ENCODE results near the gene KLF11. TPM values are rescaled to one million over a fixed set of nuclear protein-coding genes. Genes with fewer than 3 reads are reported as not detected.

The KLF11 gene
- total RNA-seq, 1 experiment from 2014 or later, result 21.0 TPM

DNA sequence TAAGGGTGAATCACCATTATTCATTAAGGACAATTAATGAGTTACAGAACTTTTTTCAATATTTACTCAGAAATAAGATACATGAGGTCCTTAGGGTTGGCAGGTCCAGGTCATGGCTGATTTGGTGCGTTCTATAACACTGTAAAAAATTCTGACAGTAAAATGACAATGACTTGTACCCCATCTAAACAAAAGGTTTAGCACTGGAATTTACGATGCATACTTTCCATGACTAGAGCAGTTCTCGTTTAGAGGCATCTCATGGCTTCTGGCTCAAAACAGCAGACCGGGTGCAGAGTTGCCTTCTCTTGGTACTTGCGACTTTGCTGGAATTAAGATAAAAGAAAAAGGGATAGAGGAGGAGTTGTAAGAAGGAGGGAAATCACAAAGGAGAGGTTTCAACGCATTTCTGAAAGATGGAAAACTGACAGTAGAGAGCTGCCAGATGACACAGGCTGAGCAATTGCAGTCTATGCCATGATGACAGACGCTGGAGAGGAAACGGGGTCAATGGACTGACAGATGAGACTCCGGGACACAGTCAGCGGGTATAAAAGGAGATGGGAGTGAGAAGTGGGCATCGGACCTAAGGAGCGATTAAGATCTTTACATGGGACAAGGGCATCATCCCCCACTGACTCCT is 41.0 kb downstream of the KLF11 start:
- POLR2A ChIA-PET, result no interaction called here

DNA sequence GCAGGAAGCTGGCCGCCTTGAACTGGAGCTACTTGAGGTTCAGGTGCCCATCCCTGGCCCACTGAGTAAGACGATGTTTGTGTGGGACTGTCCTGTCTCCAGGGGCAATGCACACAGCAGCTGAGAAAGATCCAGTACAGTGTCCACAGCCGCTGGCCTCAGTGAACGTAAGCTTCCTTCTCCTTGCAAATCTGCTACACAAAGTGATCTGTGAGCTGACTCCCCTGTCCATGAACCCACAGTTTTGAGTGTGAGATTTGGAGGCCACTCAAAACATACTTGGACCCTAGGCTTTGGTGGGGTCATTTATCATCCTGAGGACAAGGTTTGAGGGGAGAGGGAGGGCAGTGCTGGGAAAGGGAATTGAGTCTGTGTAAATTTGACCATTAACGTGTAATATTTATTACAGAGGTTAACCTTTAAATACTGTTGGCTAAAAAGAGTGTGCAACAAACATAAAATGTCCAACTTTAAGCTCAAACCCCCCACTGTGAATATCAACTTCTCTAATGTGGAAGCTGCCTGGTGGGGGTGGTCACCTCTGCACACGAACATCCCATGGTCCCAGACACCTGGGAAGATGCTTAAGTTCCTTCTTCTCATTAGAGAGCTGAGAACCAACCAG is 41.8 kb downstream of the KLF11 start:
- H3K27me3 Mint-ChIP-seq (ENCODE audit: insufficient read depth, unreplicated experiment), result peaks cover 7% of the 10 kb centered on the region
- Histone ChIP-seq H3K9me3 (no peaks in the 10 kb centered on the region), H3K27me3 (replicated peaks; ENCODE audit: control insufficient read depth, insufficient read depth, low read length) (no peaks in the 10 kb centered on the region), H3K4me3 (ENCODE audit: low read depth, low read length) (no peak overlapping the region), H3K4me1 (peaks cover 8% of the 10 kb centered on the region; the same call in 1 of the 2 replicates), H3K36me3 (ENCODE audit: control insufficient read depth, insufficient read depth, low read length) (no peaks in the 10 kb centered on the region)
- intact Hi-C loops (cut with micrococcal nuclease; ENCODE audit: unreplicated experiment), result no loop called here
- H3K9me3 Mint-ChIP-seq (ENCODE audit: unreplicated experiment), result no peaks in the 10 kb centered on the region
- DNase-seq, result no peak
- H3K4me3 Mint-ChIP-seq (ENCODE audit: unreplicated experiment), result no peak overlapping the region
- no TSS peak for BruUV-seq (replicated peaks)
- peaks cover 7% of the 10 kb centered on the region for H3K4me1 Mint-ChIP-seq (ENCODE audit: low read depth, unreplicated experiment)
- no peaks in the 10 kb centered on the region for H3K36me3 Mint-ChIP-seq (ENCODE audit: insufficient read depth, unreplicated experiment)
- TF ChIP-seq, protein P1, sequence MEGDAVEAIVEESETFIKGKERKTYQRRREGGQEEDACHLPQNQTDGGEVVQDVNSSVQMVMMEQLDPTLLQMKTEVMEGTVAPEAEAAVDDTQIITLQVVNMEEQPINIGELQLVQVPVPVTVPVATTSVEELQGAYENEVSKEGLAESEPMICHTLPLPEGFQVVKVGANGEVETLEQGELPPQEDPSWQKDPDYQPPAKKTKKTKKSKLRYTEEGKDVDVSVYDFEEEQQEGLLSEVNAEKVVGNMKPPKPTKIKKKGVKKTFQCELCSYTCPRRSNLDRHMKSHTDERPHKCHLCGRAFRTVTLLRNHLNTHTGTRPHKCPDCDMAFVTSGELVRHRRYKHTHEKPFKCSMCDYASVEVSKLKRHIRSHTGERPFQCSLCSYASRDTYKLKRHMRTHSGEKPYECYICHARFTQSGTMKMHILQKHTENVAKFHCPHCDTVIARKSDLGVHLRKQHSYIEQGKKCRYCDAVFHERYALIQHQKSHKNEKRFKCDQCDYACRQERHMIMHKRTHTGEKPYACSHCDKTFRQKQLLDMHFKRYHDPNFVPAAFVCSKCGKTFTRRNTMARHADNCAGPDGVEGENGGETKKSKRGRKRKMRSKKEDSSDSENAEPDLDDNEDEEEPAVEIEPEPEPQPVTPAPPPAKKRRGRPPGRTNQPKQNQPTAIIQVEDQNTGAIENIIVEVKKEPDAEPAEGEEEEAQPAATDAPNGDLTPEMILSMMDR (IDR thresholded peaks at IDR 0.05; ENCODE audit: insufficient read depth in 1 of 2, low read depth in 1 of 2, low read length in 1 of 2, severe bottlenecking in 1 of 2, unreplicated experiment in 1 of 2), result no peak
- no peak overlapping the region for H3K27ac Mint-ChIP-seq (ENCODE audit: unreplicated experiment)
- ChIA-PET POLR2A (interaction anchor here (0.6 to 0.8 kb wide), 2 partner anchors 242 to 363 kb away, joined by 3 to 8 read pairs; partner anchors contain the start of genes ODC1 and TAF1B), CTCF (interaction anchor here (1.5 to 2.0 kb wide), 2 partner anchors 12 to 13 kb away, joined by 9 to 10 read pairs; no protein-coding TSS in a partner anchor)

More for the DNA sequence above, 41.0 kb downstream of the KLF11 start:
- no peak for DNase-seq
- no peaks in the 10 kb centered on the region for H3K36me3 ChIP-seq (ENCODE audit: control insufficient read depth, insufficient read depth, low read length)
- H3K9me3 ChIP-seq, result no peaks in the 10 kb centered on the region
- H3K4me3 ChIP-seq (ENCODE audit: low read depth, low read length), result no peak overlapping the region
- Mint-ChIP-seq H3K27me3 (ENCODE audit: insufficient read depth, unreplicated experiment) (peaks cover 7% of the 10 kb centered on the region), H3K4me3 (ENCODE audit: unreplicated experiment) (no peak overlapping the region), H3K9me3 (ENCODE audit: unreplicated experiment) (no peaks in the 10 kb centered on the region), H3K27ac (ENCODE audit: unreplicated experiment) (no peak overlapping the region), H3K4me1 (ENCODE audit: low read depth, unreplicated experiment) (peaks cover 7% of the 10 kb centered on the region), H3K36me3 (ENCODE audit: insufficient read depth, unreplicated experiment) (no peaks in the 10 kb centered on the region)
- H3K4me1 ChIP-seq, result peaks cover 8% of the 10 kb centered on the region; the same call in 1 of the 2 replicates
- no peaks in the 10 kb centered on the region for H3K27me3 ChIP-seq (replicated peaks; ENCODE audit: control insufficient read depth, insufficient read depth, low read length)
- TF ChIP-seq, protein P1 (IDR thresholded peaks at IDR 0.05; ENCODE audit: insufficient read depth in 1 of 2, low read depth in 1 of 2, low read length in 1 of 2, severe bottlenecking in 1 of 2, unreplicated experiment in 1 of 2), result no peak
- no TSS peak for BruUV-seq (replicated peaks)
- CTCF ChIA-PET, result interaction anchor here (2.0 kb wide), 1 partner anchor 13 kb away, joined by 9 read pairs; no protein-coding TSS in a partner anchor
- intact Hi-C loops (cut with micrococcal nuclease; ENCODE audit: unreplicated experiment), result no loop called here

DNA sequence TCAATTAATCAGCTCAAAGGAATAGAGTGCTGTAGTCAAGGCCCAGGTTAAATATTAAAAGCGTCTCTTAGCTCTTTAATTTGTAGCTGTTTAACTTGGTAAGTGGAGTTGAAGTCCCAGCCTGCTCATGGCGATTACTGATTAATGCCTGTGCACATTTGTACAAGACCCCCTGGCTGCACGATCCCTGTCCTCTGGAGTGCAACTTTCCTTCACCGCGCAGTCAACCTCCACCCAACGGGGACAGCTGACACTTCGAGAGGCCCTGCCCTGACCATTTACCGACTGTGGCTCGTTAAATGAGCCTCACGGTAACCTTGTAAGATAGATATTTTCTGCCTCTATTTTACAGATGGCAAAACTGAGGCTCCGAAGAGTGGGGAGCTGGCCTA is 42.3 kb downstream of the KLF11 start:
- POLR2A ChIA-PET, result interaction anchor here (0.6 to 0.8 kb wide), 2 partner anchors 242 to 363 kb away, joined by 3 to 8 read pairs; partner anchors contain the start of genes ODC1 and TAF1B
- DNase-seq, result no peak
- H3K4me3 ChIP-seq (ENCODE audit: low read depth, low read length), result no peak overlapping the region
- H3K36me3 Mint-ChIP-seq (ENCODE audit: insufficient read depth, unreplicated experiment), result no peaks in the 10 kb centered on the region
- intact Hi-C loops (cut with micrococcal nuclease; ENCODE audit: unreplicated experiment), result no loop called here
- no peaks in the 10 kb centered on the region for H3K9me3 Mint-ChIP-seq (ENCODE audit: unreplicated experiment)
- peaks cover 7% of the 10 kb centered on the region for H3K27me3 Mint-ChIP-seq (ENCODE audit: insufficient read depth, unreplicated experiment)
- H3K36me3 ChIP-seq (ENCODE audit: control insufficient read depth, insufficient read depth, low read length), result no peaks in the 10 kb centered on the region
- no peak overlapping the region for H3K4me3 Mint-ChIP-seq (ENCODE audit: unreplicated experiment)
- TF ChIP-seq, protein P1 (IDR thresholded peaks at IDR 0.05; ENCODE audit: insufficient read depth in 1 of 2, low read depth in 1 of 2, low read length in 1 of 2, severe bottlenecking in 1 of 2, unreplicated experiment in 1 of 2), result no peak
- no peaks in the 10 kb centered on the region for H3K9me3 ChIP-seq
- peaks cover 8% of the 10 kb centered on the region; the same call in 1 of the 2 replicates for H3K4me1 ChIP-seq
- no peak overlapping the region for H3K27ac Mint-ChIP-seq (ENCODE audit: unreplicated experiment)
- CTCF ChIA-PET, result interaction anchor here (1.5 to 2.0 kb wide), 2 partner anchors 11 to 13 kb away, joined by 9 to 10 read pairs; no protein-coding TSS in a partner anchor
- peaks cover 7% of the 10 kb centered on the region for H3K4me1 Mint-ChIP-seq (ENCODE audit: low read depth, unreplicated experiment)
- BruUV-seq (replicated peaks), result no TSS peak
- no peaks in the 10 kb centered on the region for H3K27me3 ChIP-seq (replicated peaks; ENCODE audit: control insufficient read depth, insufficient read depth, low read length)

Data from Caco-2 (cell line).